NT2/D1 (cell line): ENCODE results near the gene WRNIP1.

Experiments
- SUZ12 ChIP-seq: IDR thresholded peaks from 2 replicates; pipeline ENCODE4 v1.6.1; 2011; ENCODE audit not compliant: insufficient read length, insufficient read depth; ENCODE audit errors: extremely low read depth
- YY1 ChIP-seq: IDR thresholded peaks from 2 replicates; pipeline ENCODE4 v1.6.1; 2011; ENCODE audit not compliant: insufficient read length, insufficient read depth
- ZNF274 ChIP-seq: IDR thresholded peaks from 2 replicates; pipeline ENCODE4 v1.6.1; 2011; ENCODE audit warnings: mild to moderate bottlenecking, low read depth, low read length

- TF ChIP-seq SUZ12 (no peak), YY1 (no peak), ZNF274 (no peak)
Observed at GRCh38 chr6:2803731-2804429, 38.7 kb downstream of the WRNIP1 start.
